Omental fat pad (tissue), 4 donors: Measurements from ENCODE around the gene SRSF10. TPM values are rescaled to one million over a fixed set of nuclear protein-coding genes. Genes with fewer than 3 reads are reported as not detected.

Experiments used
- ATAC-seq: fragments of 150-250 bp; one replicate; pipeline ENCODE4 v1.9.1; 2016; ENCODE audit warnings: mild to moderate bottlenecking, moderate library complexity; ENCODE audit not compliant: low FRiP score
- DNase-seq: peaks from one replicate; pipeline ENCODE4 v3.0.0-alpha.2; 2019; ENCODE audit warnings: low spot score
- CTCF ChIP-seq, 3 donors: fragments of 450-650 bp; IDR thresholded peaks; one replicate each; pipeline ENCODE4 v1.5.1; 2016 to 2017; ENCODE audit warnings: antibody characterized with exemption in 3 of 3, mild to moderate bottlenecking in 3 of 3, moderate library complexity in 2 of 3
- total RNA-seq, 4 donors: library from RNA; depleted of rRNA; stranded (reverse); fragments of >200 nt; gene quantifications; one replicate each; pipeline ENCODE4 v1.1.0, GENCODE V29; 2016

Gene SRSF10
- total RNA-seq, 4 donors from 2014 or later, result 101 to 152 (median 120) TPM

- DNase-seq, result no peak
- no peak for ATAC-seq
- TF ChIP-seq CTCF (IDR thresholded peaks at IDR 0.05), result no peak
Observed at GRCh38 chr1:23978805-23979204, 1.3 kb downstream of the SRSF10 start.

- no peak for ATAC-seq
- no peak for DNase-seq
- no peak for TF ChIP-seq CTCF (IDR thresholded peaks at IDR 0.05)
Observed at GRCh38 chr1:23977854-23978191, 2.3 kb downstream of the SRSF10 start.

GRCh38 chr1:23977187-23977853 lies 2.8 kb downstream of the SRSF10 start:
- DNase-seq (no peak), ATAC-seq (no peak)
- no peak for TF ChIP-seq CTCF (IDR thresholded peaks at IDR 0.05)

- DNase-seq, result no peak
- no peak for TF ChIP-seq CTCF (IDR thresholded peaks at IDR 0.05)
- ATAC-seq, result no peak
Observed at GRCh38 chr1:23967871-23968270, 12.3 kb downstream of the SRSF10 start.

- no peak for TF ChIP-seq CTCF (IDR thresholded peaks at IDR 0.05)
- ATAC-seq (no peak), DNase-seq (no peak)
Observed at GRCh38 chr1:23966973-23967493, 13.1 kb downstream of the SRSF10 start.

GRCh38 chr1:23964790-23965740 lies 15.1 kb downstream of the SRSF10 start:
- no peak for TF ChIP-seq CTCF (IDR thresholded peaks at IDR 0.05)
- DNase-seq (no peak), ATAC-seq (peak; percentile 25)
